HG03521 (cell line): ENCODE results near the gene EXT2.

Experiments used
- ATAC-seq: cut with Tn5 transposase; IDR thresholded peaks from one replicate; pipeline ENCODE4 v1.9.1; 2021; ENCODE audit warnings: mild to moderate bottlenecking, moderate library complexity; ENCODE audit not compliant: unreplicated experiment

Gene EXT2

DNA sequence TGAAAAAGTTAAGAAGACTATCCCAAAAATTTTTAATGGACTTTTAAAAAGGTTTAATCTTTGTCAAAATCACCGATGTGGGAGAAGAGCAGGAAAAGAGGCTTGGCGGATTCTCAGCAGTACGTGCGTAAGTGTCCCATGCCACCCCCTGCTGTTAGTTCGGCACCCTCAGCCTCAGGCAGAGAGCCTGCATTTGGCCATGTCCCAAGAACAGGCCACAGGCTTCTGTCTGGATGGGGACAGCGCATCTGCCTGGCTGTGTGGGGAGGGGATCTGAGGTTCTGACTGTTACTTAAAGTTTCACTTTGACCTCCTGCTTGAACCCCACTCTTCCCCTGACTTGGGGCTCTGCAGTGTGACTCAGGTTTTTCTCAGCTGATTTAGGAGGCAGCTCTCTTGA, 35.3 kb downstream of the EXT2 start:
- no peak for ATAC-seq

DNA sequence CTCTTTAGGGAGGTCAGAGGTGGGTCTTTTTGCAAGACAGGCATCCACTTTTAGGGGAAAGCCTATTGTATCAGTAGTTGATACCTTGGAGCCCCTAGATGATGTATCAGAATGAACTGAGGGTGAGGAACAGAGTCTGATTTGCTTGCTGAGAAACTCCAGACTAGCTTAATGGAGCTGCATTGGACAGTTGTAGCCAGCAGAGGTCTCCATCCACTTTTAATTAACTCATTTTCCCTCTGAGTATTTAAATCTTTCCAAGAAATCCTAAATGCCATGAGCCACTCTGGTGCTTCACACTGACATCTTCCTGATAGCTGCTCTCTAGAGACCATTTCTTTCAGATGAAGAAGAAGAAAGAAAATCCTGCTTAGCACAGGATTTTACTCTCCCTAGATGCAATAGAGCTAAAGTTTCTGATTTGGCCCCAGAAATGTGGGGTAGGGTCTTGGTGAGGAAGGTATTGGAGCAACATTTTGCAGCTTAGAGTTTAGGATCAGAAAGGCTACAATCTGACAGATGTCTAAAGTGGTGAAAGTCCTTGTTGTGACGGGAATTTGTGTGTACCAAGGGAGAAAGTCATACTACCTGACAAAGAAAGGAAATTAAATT, 38.0 kb downstream of the EXT2 start:
- ATAC-seq: no peak

DNA sequence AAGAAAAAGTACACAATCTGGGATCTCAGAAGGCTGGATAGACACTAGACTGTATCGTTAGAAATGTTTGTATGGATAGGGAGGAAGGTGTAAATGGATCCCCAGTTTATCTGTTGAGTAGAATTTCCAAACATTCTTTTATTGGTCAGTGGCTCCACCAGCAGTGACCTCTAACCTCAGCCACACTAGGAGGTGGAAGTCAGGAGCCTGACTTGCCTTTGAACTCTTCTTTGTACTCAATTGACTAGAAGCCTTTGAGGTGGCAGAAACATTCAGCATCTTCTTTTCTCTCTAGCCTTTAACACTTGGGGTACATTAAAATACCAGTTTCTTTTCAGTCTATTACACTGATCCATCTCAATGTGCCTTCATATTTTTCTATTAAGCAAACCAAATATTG, 39.1 kb downstream of the EXT2 start:
- no peak for ATAC-seq

DNA sequence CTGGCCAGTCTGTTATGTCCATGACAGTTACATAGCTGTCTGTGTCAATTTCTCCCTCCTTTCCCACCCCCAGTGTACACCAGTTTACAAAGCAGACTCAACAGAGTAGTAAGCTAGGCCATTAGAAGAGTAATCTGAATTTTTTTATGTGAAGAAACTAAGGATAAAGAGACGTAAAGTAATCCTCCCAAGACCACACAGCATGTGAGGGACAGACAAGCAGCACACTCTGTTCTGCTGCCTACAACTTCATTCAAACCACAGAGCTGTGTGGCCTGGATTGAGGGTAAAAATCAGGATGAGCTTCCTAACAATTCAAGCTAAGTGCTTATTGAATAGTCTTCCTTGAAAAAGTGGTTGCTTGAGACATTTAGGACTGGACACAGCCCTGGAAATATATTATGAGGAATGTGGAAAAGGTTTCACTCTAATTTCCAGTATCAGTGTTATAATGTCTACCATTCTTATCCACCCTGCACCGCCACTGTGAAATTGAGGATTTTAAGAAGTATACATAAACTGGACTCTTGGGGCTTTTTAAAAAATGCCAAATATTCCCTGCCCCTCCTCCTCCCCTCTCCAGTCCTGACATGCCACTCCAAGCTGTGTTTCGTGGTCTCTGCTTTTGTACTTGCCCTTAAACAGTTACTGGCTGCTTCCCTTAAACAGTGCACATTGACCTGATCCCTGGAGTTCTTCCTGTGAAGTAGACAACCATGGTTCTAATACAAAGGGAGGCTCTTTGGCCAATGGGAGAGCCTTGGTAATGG, 40.9 kb downstream of the EXT2 start:
- ATAC-seq: no peak

DNA sequence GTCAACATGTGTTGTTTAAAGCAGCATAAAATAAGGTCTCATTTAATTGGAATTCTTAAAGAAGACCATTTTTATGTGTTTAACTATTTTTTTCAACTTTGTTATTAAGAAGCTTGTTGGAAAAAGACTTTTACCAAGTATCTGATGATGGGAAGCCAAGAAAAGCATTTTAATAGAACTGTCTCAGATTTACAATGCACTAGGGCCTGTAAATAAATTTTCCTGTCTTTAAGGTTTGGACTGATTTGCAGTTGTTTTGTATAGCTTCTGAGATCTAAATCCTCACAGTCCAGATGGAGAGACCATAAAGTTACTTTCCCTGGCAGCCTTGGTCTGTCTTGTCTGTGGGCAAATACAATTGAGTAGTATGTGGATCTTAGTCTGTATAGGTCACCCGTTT, 41.6 kb downstream of the EXT2 start:
- ATAC-seq: no peak

GRCh38 chr11:44138286-44138685, 42.8 kb downstream of the EXT2 start:
- no peak for ATAC-seq

GRCh38 chr11:44138980-44139379, 43.5 kb downstream of the EXT2 start:
- no peak for ATAC-seq

GRCh38 chr11:44139565-44140330, 44.3 kb downstream of the EXT2 start:
- ATAC-seq: no peak

- ATAC-seq: no peak
These were observed 44.9 kb downstream of the EXT2 start for GRCh38 chr11:44140372-44140771.

GRCh38 chr11:44140805-44141204, 45.3 kb downstream of the EXT2 start:
- no peak for ATAC-seq

GRCh38 chr11:44143987-44144909, 48.8 kb downstream of the EXT2 start:
- no peak for ATAC-seq

- no peak for ATAC-seq
These were observed 49.7 kb downstream of the EXT2 start for GRCh38 chr11:44145011-44145775.

- ATAC-seq: no peak
These were observed 51.5 kb downstream of the EXT2 start for GRCh38 chr11:44146931-44147330.

DNA sequence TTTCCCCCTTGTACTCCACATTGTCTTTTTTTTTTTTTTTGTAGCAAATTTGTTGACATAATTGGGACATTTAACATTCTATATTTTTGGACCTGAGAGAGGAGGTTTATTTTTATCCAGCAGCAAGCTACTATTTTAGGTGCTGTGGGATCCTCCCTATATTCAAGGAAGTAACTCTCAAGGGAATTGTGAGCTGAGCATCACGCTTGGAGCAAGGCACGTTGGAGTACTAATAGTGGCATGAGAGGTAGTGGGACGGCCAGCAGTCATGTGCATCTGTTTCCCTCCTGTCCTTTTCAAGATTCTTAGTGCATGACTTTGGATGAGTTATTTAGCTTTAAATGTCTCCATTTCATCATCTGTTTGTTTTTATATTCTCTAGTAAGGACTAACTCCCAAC, 52.3 kb downstream of the EXT2 start:
- no peak for ATAC-seq

GRCh38 chr11:44149651-44150050, 54.2 kb downstream of the EXT2 start:
- no peak for ATAC-seq

DNA sequence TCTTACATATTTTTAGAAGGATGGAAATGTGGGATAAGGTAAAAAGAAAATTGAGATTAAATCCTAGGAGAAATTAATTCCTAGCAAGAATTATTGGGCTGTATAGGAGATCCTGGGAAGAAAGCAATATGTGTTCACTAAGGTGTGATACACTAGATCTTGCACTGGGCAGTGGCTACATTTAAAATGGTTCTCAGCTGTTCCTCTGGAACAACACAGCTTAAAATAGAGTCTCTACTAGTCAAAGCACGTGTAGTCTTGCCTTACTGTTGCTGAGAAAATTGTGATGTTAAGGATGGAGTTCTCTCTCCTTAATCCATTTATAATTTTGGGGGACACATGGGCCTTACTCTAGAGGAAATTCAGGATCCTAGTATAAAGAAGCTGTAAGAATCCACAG, 54.9 kb downstream of the EXT2 start:
- ATAC-seq: no peak

GRCh38 chr11:44157019-44157418, 61.5 kb downstream of the EXT2 start:
- no peak for ATAC-seq

DNA sequence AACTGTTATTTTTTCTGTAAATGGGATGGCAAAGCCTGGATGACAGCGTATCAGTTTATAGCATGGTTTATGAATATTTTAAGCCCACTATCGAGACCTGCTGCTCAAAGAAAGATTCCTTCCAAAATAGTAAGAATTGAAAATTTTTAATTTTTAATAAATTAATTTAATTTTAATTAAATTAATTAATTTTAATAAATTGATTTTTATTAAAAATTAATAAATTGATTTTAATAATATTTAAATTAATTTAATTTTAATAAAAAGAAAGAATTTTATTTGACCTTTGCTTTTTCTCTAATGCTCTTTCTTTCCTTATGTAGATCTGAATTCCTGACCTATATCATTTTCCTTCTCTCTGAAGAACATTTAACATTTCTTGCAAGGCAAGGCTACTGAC, 62.9 kb downstream of the EXT2 start:
- ATAC-seq: no peak

DNA sequence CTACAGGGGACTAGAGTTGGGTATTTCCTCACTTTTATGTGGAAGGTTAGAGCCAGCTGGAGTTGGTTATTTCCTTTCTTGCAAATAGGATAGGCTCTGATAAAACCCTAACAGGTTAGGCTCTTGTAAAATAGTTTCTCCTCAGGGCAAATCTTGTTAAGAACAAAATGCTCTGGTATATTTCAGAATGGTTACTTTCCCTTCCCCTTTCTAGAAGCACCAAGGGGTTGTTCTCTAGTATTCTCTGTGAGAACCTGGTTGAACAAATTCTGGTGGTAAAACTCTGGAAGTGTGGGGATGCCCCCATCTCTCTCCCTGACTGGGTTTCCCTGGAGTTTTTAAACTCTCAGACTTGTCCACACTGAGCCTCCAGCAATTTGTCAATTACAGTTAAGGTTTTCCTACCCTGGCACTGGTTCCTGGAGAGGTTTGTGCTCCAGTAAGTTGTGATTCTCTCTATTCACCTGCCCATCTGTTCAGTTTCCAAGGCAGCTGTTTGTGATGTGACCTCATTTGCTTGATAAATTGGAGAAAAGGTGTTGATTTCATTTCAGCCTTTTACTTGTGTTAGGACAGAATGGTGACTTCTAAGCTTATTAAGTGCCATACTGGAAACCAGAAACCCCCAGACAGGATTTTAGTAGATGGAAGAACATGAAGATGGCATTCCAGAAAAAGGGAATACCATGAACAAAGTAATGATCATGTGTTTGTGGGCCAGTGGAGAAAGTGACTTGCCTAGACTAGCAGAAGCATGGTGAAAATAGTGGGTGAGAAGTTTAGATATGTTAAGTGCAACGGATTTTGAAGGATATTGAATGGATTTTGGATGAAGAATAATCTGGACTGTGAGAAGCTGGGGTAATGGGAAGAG, 64.6 kb downstream of the EXT2 start:
- peak; percentile 53 for ATAC-seq
